NCI-H2227 treated with DMSO at 0.1 percent for 48 hours (cell line): ENCODE data around the gene POT1.
"Not testable (repeated sequence)": the region's sequence is repeated elsewhere in the genome, so short reads cannot be mapped to it uniquely, and the experiment has no call there.

Experiments
- DNase-seq: peaks from one replicate; lab custom pipeline; 2025; lab: John Stamatoyannopoulos, UW

Gene POT1

GRCh38 chr7:124929467-124930172 lies at the start of gene POT1:
POT1 (minus strand) TSS chr7:124929825; CDS start chr7:124897173, 32,652 bp downstream.
- peak; percentile 99 for DNase-seq

DNA sequence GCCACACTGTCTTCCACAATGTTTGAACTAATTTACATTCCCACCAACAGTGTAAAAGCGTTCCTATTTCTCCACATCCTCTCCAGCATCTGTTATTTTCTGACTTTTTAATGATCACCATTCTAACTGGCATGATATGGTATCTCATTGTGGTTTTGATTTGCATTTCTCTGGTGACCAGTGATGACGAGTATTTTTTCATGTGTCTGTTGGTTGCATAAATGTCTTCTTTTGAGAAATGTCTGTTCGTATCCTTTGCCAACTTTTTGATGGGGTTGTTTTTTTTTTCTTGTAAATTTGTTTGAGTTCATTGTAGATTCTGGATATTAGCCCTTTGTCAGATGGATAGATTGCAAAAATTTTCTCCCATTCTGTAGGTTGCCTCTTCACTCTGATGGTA lies 45.5 kb upstream of the POT1 start:
- DNase-seq: not testable (repeated sequence)

GRCh38 chr7:124965553-124965952 lies 35.9 kb upstream of the POT1 start:
- DNase-seq: no peak

GRCh38 chr7:124959676-124960075 lies 30.1 kb upstream of the POT1 start:
- DNase-seq: no peak

DNA sequence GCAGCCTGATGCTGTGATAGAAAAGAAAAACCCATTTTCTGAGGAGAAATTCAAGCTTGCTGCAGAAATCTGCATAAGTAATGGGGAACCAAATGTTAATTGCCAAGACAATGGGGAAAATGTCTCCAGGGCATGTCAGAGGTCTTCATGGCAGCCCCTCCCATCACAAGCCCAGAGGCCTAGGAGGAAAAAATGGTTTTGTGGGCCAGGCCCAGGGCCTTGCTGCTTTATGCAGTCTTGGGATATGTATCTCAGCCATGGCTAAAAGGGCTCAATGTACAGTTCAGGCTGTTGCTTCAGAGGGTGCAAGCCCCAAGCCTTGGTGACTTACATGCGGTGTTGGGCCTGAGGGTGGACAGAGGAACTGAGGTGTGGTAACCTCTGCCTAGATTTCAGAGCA lies 28.3 kb upstream of the POT1 start:
- DNase-seq: not testable (repeated sequence)

- DNase-seq: no peak
Observed at GRCh38 chr7:124956160-124956559, 26.5 kb upstream of the POT1 start.

- no peak for DNase-seq
Observed at GRCh38 chr7:124954790-124955189, 25.2 kb upstream of the POT1 start.

DNA sequence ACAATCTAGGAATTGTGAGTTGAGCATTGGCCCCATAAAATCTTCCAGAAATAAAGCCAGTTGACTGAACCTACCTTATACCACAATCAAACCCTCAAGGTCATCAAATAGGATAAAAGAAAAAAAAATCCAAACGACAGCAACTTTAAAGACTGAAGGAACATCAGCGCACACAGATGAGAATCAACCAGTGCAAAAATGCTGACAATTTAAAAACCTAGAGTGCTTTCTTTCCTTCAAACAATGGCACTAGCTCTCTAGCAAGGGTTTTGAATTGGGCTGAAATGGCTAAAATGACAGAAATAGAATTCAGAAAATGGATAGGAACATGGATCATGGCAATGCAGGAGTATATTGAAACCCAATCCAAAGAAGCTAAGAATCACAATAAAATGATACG lies 16.1 kb upstream of the POT1 start:
- DNase-seq: no peak

- no peak for DNase-seq
Observed at GRCh38 chr7:124943472-124943871, 13.8 kb upstream of the POT1 start.

DNA sequence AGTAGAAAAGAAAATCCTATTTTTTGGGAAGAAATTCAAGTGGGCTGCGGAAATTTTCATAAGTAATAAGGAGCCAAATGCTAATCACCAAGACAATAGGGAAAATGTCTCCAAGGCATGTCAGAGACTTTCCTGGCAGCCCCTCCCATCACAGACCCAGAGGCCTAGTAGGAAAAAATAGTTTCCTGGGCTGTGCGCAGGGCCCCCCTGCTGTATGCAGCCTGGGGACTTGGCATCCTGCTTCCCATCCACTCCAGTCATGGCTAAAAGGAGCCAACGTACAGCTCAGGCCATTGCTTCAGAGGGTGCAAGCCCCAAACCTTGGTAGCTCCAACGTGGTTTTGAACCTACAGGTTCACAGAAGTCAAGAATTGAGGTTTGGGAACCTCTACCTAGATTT lies 12.8 kb upstream of the POT1 start:
- DNase-seq: no peak

DNA sequence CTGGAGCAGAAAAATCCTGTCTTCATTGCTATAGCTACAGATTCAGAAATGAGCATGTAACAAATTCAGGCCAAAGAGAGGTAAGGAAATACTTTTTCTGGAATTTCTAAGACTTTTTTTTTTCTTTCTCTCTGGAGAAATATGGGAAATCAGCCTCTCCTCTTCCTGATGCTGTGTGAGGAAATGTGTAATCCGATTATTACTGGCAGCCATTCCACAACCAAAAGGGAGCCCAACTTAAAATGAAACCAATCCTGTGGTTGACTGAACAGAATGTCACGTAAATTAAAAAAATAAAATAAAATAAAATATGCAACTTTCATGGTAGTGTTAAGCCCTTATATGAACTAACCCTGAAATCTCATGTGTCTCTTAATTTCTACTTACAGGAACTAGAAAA lies 10.7 kb upstream of the POT1 start:
- no peak for DNase-seq

DNA sequence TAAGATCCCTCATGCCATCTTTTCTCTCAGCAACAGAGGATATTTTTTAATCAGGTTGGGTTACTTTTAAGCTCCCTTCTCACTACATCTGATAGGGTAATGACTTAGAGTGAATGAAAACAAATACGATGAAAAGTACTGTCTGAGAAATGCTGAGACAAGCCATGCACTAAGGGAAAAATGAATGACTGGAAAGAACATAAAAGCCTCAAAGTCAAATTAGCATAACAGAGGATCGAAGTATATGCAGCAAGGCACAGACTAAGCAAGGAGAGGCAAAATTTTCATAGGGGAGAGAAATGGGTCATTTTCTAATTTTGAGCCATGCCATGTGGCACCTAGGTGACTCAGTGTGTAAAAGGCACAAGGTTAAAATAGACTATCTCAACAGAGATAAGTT lies 8.5 kb upstream of the POT1 start:
- no peak for DNase-seq

DNA sequence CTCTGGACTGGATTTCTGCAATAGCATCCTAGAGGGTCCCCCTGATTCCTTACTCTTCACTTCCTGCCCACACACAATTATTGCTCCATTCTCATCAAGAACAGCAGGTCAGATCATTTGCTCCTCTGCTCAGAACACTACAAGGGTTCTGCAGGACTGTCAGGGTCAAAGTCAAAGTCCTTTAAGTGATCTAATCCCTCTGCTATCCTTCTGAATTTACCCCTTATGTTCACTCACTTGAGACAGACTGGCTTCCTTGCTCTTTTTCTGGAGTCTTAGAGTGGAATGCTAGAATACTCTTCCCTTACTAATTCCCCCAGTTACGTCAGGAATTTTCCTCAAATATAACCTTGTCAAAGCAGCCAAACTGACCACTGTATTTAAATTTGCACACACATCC lies 7.5 kb upstream of the POT1 start:
- DNase-seq: no peak

- no peak for DNase-seq
Observed at GRCh38 chr7:124934841-124935240, 5.2 kb upstream of the POT1 start.

DNA sequence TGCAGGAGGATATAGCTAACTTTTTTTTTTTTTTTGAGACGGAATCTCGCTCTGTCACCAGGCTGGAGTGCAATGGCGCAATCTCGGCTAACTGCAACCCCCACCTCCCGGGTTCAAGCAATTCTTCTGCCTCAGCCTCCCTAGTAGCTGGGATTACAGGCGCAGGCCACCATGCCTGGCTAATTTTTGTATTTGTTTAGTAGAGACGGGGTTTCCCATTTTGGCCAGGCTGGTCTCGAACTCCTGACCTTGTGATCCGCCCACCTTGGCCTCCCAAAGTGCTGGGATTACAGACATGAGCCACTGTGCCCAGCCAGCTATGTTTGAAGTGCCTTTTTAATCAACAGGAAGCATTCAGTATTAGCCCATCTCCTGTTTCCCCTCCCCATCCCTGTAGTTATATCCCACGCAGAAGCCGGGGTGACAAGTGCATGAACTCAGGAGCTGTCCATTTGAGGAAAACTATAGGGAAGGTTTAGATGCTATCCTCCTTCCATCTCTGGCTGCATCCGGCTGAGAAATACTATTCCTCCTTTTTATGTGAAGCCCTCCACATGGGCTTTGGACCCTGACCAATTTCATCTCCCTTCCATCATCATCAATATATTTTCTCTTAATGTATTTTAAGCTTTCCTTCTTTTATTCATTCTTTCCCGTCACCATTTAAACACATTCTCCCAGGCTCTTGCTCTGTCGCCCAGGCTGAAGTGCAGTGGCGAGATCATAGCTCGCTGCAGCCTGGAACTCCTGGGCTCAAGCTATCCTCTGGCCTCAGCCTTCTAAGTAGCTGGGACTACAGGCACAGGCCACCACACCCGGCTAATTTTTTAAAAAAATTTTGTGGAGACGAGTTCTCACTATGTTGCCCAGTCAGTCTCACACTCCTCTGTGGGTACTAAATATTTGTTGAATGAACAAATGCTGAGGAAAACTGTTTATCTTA lies 1.3 kb upstream of the POT1 start:
- DNase-seq: no peak

GRCh38 chr7:124930173-124930623 lies 573 bp upstream of the POT1 start:
- no peak for DNase-seq

GRCh38 chr7:124924906-124925305 lies 4.7 kb downstream of the POT1 start:
- DNase-seq: no peak

- DNase-seq: no peak
Observed at GRCh38 chr7:124922200-124922599, 7.4 kb downstream of the POT1 start.

DNA sequence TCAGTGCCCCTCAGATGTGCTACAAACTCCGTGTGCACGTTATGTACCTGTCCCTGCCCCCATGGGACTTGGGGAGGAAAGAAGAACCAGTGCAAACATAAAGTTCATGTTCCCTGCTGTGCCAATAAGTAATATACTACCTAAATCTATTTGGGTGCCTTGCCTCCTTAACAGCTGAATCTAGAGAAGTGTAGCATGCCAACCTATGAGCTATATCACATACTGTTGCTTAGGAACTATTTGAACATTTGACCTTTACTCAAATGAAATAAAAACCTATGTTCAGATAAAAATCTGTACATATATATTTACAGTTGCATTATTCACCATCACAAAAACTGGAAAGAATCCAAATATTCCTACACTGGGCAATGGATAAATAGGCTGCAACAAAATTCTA lies 9.8 kb downstream of the POT1 start:
- no peak for DNase-seq

DNA sequence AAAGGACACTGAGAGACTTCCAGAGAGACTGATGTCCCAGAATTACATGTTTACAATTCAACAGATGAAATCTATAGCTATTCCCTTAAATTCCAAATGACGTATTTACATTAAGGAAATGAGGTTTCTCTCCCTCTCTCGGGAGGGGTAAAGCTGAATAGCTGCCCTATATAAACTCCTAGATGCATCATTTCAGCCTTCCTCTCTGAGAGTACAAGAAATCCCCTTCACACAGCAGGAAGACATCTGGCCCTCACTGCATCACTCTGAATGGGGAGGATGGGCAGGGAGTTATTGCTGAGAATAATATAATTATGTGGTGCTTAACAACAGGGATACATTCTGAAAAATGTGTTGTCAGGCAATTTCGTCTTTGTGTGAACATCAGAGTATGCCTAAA lies 11.0 kb downstream of the POT1 start:
- peak; percentile 62 for DNase-seq

- DNase-seq: no peak
Observed at GRCh38 chr7:124915242-124915641, 14.4 kb downstream of the POT1 start.

DNA sequence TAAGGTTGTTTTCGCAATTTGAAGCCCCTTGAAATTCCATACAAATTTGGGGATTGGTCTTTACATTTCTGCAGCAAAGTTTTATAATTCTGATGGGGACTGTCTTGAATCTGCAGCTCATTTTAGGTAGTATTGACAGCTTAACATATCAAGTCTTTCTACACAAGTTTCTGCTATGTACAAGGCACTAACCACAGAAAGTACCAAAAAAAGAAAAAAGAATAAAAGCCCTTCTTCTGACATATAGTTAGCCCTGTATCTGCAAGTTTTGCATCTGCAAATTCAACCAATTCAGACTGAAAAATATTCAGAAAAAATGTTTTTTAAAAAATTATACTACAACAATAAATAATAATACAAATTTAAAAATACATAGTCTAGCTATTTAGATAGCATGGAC lies 15.3 kb downstream of the POT1 start:
- DNase-seq: no peak

GRCh38 chr7:124912972-124913371 lies 16.7 kb downstream of the POT1 start:
- DNase-seq: no peak
